Activated B cell treated with CpG ODN at 0.5 μM for 24 hours (primary cell): ENCODE measurements around the gene TBCA. TPM values are rescaled to one million over a fixed set of nuclear protein-coding genes. Genes with fewer than 3 reads are reported as not detected.
A peak's percentile ranks its signal among the peaks of the same experiment; 100 is the strongest.

Experiments used
- ATAC-seq: fragments of 200-7000 bp; cut with Tn5 transposase; one replicate; pipeline ENCODE4 v1.10.0; 2021; ENCODE audit warnings: low read depth, mild to moderate bottlenecking, moderate library complexity
- CTCF ChIA-PET: fragments of 350-600 bp; sonication (Branson Sonifier 250); formaldehyde crosslinking; loops from one replicate; lab custom pipeline; 2021; ENCODE audit warnings: antibody characterized with exemption; lab: Charles Lee
- POLR2A ChIA-PET: fragments of 350-600 bp; sonication (Branson Sonifier 250); formaldehyde crosslinking; loops from one replicate; lab custom pipeline; 2021; ENCODE audit warnings: antibody characterized with exemption; lab: Charles Lee
- DNase-seq: peaks from one replicate; pipeline ENCODE4 v3.0.0; 2022
- H3K27ac Mint-ChIP-seq: one replicate; pipeline ENCODE4 v1.8.0; 2020; ENCODE audit warnings: mixed read lengths
- H3K27me3 Mint-ChIP-seq: one replicate; pipeline ENCODE4 v1.8.0; 2021; ENCODE audit warnings: mixed read lengths
- H3K36me3 Mint-ChIP-seq: one replicate; pipeline ENCODE4 v1.8.0; 2021; ENCODE audit warnings: low read depth, mixed read lengths
- H3K4me1 Mint-ChIP-seq: one replicate; pipeline ENCODE4 v1.8.0; 2021; ENCODE audit warnings: mixed read lengths
- H3K4me3 Mint-ChIP-seq: one replicate; pipeline ENCODE4 v1.8.0; 2020; ENCODE audit warnings: mild to moderate bottlenecking, mixed read lengths
- H3K9me3 Mint-ChIP-seq: one replicate; pipeline ENCODE4 v1.8.0; 2020; ENCODE audit warnings: mixed read lengths
- intact Hi-C: fragments of 100-400 bp; cut with micrococcal nuclease; formaldehyde crosslinking; loops from one replicate; pipeline ENCODE4 v1.15.1; 2024
- total RNA-seq: library from RNA; stranded (reverse); gene quantifications from 2 replicates; pipeline ENCODE4 v1.2.3, GENCODE V29; 2022
- TF ChIP-seq, protein P1 (sequence below): fragments of 200-600 bp; IDR thresholded peaks from one replicate; pipeline ENCODE4 v1.8.0; 2022; ENCODE audit warnings: antibody characterized with exemption, mild to moderate bottlenecking

TBCA gene
- total RNA-seq, 1 donor from 2014 or later, result 113 TPM

DNA sequence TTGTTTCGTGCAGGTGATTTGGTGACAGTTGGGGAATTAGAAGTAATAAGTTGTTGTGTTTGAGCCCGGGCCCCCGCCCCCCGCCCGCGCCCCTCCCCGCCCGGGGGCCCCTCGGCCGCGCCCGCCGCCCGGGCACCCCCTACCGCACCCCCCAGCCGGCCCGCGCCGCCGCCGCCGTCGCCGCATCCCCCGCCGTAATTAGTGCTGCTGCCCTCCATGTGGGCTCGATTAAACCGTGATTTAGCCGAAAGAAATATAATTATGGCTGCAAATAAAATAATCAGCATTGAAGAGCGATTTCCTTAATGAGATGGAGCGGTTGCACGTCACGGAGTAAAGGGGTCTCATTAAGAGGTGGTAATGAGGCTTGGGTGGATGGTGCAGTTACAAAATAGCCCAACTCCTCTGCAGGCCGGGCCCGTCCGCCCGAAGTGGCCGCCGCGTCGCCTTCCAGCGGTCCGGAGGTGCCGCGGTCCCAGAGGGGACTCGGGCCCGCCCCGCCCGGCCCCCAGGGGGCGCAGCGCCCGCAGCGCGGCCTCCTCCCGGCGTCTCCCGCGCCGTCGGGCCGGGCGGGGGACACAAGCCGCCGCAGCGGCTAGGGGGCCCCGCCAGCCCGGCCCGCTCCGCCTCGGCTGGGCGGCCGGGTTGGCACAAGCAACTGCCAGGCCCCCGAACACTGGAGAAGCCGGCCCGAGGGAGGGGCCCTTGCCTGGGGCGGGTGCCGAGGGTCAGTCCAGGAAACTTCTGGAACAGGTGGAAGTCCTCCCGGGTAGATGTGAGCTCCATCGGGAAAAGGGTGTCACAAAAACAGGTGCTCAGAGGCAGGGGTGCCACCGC lies 130.8 kb downstream of the TBCA start:
- Mint-ChIP-seq H3K27me3 (peaks cover 65% of the 10 kb centered on the region), H3K36me3 (no peaks in the 10 kb centered on the region), H3K4me3 (peak overlapping the region; percentile 75), H3K9me3 (peaks cover 3% of the 10 kb centered on the region), H3K27ac (no peak overlapping the region), H3K4me1 (peaks cover 15% of the 10 kb centered on the region)
- ChIA-PET CTCF (interaction anchor here (1.1 to 1.3 kb wide), 2 partner anchors 339 to 516 kb away, joined by 3 read pairs; no protein-coding TSS in a partner anchor), POLR2A (no interaction called here)
- TF ChIP-seq, protein P1, sequence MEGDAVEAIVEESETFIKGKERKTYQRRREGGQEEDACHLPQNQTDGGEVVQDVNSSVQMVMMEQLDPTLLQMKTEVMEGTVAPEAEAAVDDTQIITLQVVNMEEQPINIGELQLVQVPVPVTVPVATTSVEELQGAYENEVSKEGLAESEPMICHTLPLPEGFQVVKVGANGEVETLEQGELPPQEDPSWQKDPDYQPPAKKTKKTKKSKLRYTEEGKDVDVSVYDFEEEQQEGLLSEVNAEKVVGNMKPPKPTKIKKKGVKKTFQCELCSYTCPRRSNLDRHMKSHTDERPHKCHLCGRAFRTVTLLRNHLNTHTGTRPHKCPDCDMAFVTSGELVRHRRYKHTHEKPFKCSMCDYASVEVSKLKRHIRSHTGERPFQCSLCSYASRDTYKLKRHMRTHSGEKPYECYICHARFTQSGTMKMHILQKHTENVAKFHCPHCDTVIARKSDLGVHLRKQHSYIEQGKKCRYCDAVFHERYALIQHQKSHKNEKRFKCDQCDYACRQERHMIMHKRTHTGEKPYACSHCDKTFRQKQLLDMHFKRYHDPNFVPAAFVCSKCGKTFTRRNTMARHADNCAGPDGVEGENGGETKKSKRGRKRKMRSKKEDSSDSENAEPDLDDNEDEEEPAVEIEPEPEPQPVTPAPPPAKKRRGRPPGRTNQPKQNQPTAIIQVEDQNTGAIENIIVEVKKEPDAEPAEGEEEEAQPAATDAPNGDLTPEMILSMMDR, result no peak
- peak; percentile 83 for ATAC-seq
- DNase-seq, result peak; percentile 66
- intact Hi-C loops, result loop anchor here (1.0 to 5.0 kb wide), 5 partner anchors 131 to 622 kb away; partner anchors contain the start of gene TBCA

DNA sequence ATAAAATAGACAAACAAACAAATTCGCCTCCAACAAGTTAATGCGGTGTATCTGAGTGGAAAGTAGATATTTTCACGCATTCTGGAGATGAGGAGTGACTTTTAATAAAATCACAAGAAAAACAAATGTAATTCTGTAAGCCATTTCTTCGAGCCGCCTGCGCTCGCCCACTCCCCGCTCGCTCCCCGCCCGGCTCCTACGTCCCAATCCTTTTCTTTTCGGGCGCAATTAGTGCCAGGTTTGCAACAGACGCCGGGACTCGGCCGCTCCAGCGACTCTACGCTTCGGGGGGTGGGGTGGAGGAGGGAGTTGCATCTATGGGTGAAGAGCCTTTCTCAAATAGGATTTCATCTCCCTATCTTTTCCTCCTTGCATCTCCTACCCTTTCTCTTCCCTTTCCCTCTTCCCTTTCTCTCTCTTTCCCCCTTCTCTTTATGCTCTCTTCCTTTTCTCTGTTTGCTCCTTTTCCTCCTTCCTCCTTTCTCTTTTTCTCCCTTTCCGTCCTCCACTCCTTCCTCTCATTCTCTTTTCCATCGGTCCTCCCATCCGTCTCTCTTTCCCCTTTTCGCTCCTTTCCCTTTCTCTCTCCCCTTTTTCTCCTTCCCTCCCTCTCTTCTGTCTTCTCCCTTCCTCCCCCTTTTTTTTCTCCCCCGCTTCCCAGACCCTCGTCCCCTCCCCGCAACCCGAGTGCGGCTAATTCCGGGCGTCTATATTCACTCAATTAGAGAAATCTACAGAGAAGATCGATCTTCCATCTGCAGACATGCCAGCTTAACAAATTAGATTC lies 131.6 kb downstream of the TBCA start:
- H3K36me3 Mint-ChIP-seq, result no peaks in the 10 kb centered on the region
- H3K27me3 Mint-ChIP-seq, result peaks cover 69% of the 10 kb centered on the region
- intact Hi-C loops, result loop anchor here (1.0 to 5.0 kb wide), 6 partner anchors 13 to 623 kb away; partner anchors contain the start of gene TBCA
- H3K27ac Mint-ChIP-seq, result peak overlapping the region; percentile 56
- H3K9me3 Mint-ChIP-seq, result peaks cover 3% of the 10 kb centered on the region
- TF ChIP-seq, protein P1, result no peak
- ATAC-seq (no peak), DNase-seq (no peak)
- POLR2A ChIA-PET, result no interaction called here
- CTCF ChIA-PET, result no interaction called here
- H3K4me1 Mint-ChIP-seq, result peaks cover 15% of the 10 kb centered on the region
- H3K4me3 Mint-ChIP-seq, result peak overlapping the region; percentile 75

- H3K9me3 Mint-ChIP-seq, result peaks cover 3% of the 10 kb centered on the region
- DNase-seq (no peak), ATAC-seq (no peak)
- POLR2A ChIA-PET, result no interaction called here
- peaks cover 15% of the 10 kb centered on the region for H3K4me1 Mint-ChIP-seq
- TF ChIP-seq, protein P1, result no peak
- H3K4me3 Mint-ChIP-seq, result no peak overlapping the region
- no peaks in the 10 kb centered on the region for H3K36me3 Mint-ChIP-seq
- CTCF ChIA-PET, result no interaction called here
- intact Hi-C loops, result loop anchor here (1.0 to 2.0 kb wide), 2 partner anchors 13 to 133 kb away; partner anchors contain the start of gene TBCA
- H3K27me3 Mint-ChIP-seq, result peaks cover 67% of the 10 kb centered on the region
- peak overlapping the region; percentile 37 for H3K27ac Mint-ChIP-seq
These were observed 132.3 kb downstream of the TBCA start for GRCh38 chr5:77643654-77644370.

GRCh38 chr5:77642738-77643653 lies 133.1 kb downstream of the TBCA start:
- Mint-ChIP-seq H3K27ac (no peak overlapping the region), H3K4me1 (peaks cover 15% of the 10 kb centered on the region), H3K4me3 (no peak overlapping the region), H3K27me3 (peaks cover 60% of the 10 kb centered on the region), H3K36me3 (no peaks in the 10 kb centered on the region), H3K9me3 (peaks cover 3% of the 10 kb centered on the region)
- ATAC-seq (no peak), DNase-seq (no peak)
- ChIA-PET POLR2A (no interaction called here), CTCF (no interaction called here)
- intact Hi-C loops, result no loop called here
- TF ChIP-seq, protein P1, result no peak
